Rectal smooth muscle tissue (tissue), 1 donor: ENCODE measurements around the gene WDR3.

Experiments
- H3K27ac ChIP-seq: one replicate; pipeline ENCODE4 v1.7.0; 2013; ENCODE audit warnings: low read depth, low read length, inconsistent platforms
- H3K27me3 ChIP-seq: one replicate; pipeline ENCODE4 v1.7.0; 2013; ENCODE audit warnings: low read length; ENCODE audit not compliant: control insufficient read depth, insufficient read depth
- H3K36me3 ChIP-seq: one replicate; pipeline ENCODE4 v1.7.0; 2013; ENCODE audit warnings: low read length; ENCODE audit not compliant: control insufficient read depth, insufficient read depth
- H3K4me1 ChIP-seq: one replicate; pipeline ENCODE4 v1.7.0; 2013; ENCODE audit warnings: low read length; ENCODE audit not compliant: control insufficient read depth, insufficient read depth
- H3K4me3 ChIP-seq: one replicate; pipeline ENCODE4 v1.7.0; 2013; ENCODE audit warnings: low read length
- H3K9ac ChIP-seq: one replicate; pipeline ENCODE4 v1.7.0; 2013; ENCODE audit warnings: low read length

The WDR3 gene

GRCh38 chr1:117964290-117965038, 34.9 kb downstream of the WDR3 start:
- H3K27me3 ChIP-seq: no peaks in the 10 kb centered on the region
- H3K9ac ChIP-seq: no peak overlapping the region
- H3K36me3 ChIP-seq: peaks cover 6% of the 10 kb centered on the region
- no peaks in the 10 kb centered on the region for H3K4me1 ChIP-seq
- H3K27ac ChIP-seq: no peak overlapping the region
- no peak overlapping the region for H3K4me3 ChIP-seq

DNA sequence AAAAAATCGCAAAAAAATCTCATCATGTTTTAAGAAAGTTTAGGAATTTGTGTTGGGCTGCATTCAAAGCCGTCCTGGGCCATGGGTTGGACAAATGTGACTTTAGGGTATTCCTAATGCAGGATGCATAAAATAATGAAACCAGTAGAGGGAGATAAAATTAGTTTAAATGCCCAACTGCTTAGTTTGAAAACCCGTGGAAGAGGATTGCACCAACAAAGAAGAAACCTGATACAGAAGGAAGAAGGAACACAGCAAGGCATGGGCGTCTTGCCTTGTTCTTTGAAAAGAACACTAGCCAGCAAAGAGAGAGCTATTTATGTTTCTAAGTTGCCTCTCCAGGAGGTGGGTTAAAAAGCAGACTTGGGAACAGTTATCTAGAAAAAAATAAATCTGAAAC, 37.9 kb downstream of the WDR3 start:
- Histone ChIP-seq H3K36me3 (no peaks in the 10 kb centered on the region), H3K4me1 (no peaks in the 10 kb centered on the region), H3K4me3 (no peak overlapping the region), H3K27ac (no peak overlapping the region), H3K9ac (no peak overlapping the region), H3K27me3 (no peaks in the 10 kb centered on the region)

GRCh38 chr1:117967881-117968280, 38.3 kb downstream of the WDR3 start:
- Histone ChIP-seq H3K4me1 (no peaks in the 10 kb centered on the region), H3K27me3 (no peaks in the 10 kb centered on the region), H3K4me3 (no peak overlapping the region), H3K27ac (no peak overlapping the region), H3K36me3 (no peaks in the 10 kb centered on the region), H3K9ac (no peak overlapping the region)

- Histone ChIP-seq H3K27me3 (no peaks in the 10 kb centered on the region), H3K36me3 (no peaks in the 10 kb centered on the region), H3K4me1 (no peaks in the 10 kb centered on the region), H3K27ac (no peak overlapping the region), H3K4me3 (no peak overlapping the region), H3K9ac (no peak overlapping the region)
Observed at GRCh38 chr1:117970252-117970651, 40.7 kb downstream of the WDR3 start.

DNA sequence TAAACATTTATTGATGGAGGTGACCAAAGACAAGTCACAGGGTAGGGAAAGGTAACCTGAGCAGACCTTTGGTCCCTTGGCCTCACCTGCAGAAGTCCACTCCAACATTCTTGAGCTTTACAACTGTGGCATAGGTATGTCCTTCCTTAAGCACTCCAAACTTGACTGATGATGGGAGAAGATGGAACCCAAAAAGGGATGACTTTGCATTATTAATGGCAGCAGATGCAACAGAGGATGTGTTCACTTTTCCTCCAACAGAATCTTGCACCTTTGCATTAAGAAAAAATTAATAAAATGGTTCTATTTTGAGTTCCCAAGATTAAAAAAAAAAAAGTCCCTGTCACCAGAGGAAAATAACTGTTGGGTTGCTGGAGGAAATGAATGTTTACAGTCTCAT, 42.2 kb downstream of the WDR3 start:
- H3K27ac ChIP-seq: no peak overlapping the region
- H3K27me3 ChIP-seq: no peaks in the 10 kb centered on the region
- H3K4me3 ChIP-seq: no peak overlapping the region
- no peaks in the 10 kb centered on the region for H3K36me3 ChIP-seq
- H3K9ac ChIP-seq: no peak overlapping the region
- no peaks in the 10 kb centered on the region for H3K4me1 ChIP-seq

GRCh38 chr1:117976381-117976780, 46.8 kb downstream of the WDR3 start:
- no peak overlapping the region for H3K4me3 ChIP-seq
- H3K36me3 ChIP-seq: no peaks in the 10 kb centered on the region
- H3K9ac ChIP-seq: no peak overlapping the region
- no peaks in the 10 kb centered on the region for H3K4me1 ChIP-seq
- H3K27ac ChIP-seq: no peak overlapping the region
- H3K27me3 ChIP-seq: no peaks in the 10 kb centered on the region

- Histone ChIP-seq H3K27me3 (no peaks in the 10 kb centered on the region), H3K27ac (no peak overlapping the region), H3K4me3 (no peak overlapping the region), H3K4me1 (no peaks in the 10 kb centered on the region), H3K9ac (no peak overlapping the region), H3K36me3 (no peaks in the 10 kb centered on the region)
Observed at GRCh38 chr1:117981455-117982192, 52.1 kb downstream of the WDR3 start.

DNA sequence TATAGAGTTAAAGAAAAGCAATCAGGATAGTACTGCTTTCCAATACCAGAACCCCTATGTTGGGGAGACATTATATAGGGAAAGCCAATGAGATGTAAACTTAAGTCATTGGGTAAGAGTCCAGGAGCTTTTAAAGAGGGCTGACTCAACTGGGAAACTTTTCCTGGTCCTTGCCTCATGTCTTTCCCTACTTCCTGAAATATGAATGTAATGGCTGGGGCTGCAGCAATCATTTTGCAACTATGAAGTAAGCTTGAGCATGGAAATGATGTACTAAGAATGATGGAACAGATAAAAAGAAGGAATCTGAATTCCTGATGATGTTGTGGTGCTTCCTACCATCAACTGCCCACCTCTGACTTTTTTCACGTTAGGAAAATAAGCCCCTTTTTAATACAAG, 55.7 kb downstream of the WDR3 start:
- H3K4me3 ChIP-seq: no peak overlapping the region
- no peak overlapping the region for H3K9ac ChIP-seq
- H3K4me1 ChIP-seq: no peaks in the 10 kb centered on the region
- H3K27ac ChIP-seq: no peak overlapping the region
- no peaks in the 10 kb centered on the region for H3K36me3 ChIP-seq
- no peaks in the 10 kb centered on the region for H3K27me3 ChIP-seq

DNA sequence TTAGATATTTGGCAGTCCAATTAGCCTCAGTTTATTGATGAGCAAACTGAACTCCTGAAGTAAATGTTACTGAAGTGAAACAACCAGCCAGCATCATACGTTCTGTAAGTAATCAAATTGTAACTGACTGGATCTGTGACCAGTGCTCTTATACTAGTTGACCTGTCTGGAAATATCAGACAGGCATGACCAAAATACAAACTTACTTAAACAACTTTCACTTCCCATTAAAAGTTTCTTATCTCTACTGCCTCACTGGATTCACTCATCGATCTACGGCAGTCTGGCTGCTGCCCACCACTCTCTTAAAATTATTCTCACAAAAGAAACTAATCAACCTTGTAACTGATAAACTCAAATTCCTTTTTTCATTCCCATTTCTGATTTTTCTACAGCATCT, 56.4 kb downstream of the WDR3 start:
- H3K27me3 ChIP-seq: no peaks in the 10 kb centered on the region
- H3K27ac ChIP-seq: no peak overlapping the region
- H3K4me1 ChIP-seq: no peaks in the 10 kb centered on the region
- no peak overlapping the region for H3K4me3 ChIP-seq
- H3K36me3 ChIP-seq: no peaks in the 10 kb centered on the region
- H3K9ac ChIP-seq: no peak overlapping the region

GRCh38 chr1:118004312-118004711, 74.8 kb downstream of the WDR3 start:
- no peak overlapping the region for H3K9ac ChIP-seq
- H3K4me3 ChIP-seq: no peak overlapping the region
- no peak overlapping the region for H3K27ac ChIP-seq
- no peaks in the 10 kb centered on the region for H3K27me3 ChIP-seq
- no peaks in the 10 kb centered on the region for H3K4me1 ChIP-seq
- H3K36me3 ChIP-seq: no peaks in the 10 kb centered on the region

DNA sequence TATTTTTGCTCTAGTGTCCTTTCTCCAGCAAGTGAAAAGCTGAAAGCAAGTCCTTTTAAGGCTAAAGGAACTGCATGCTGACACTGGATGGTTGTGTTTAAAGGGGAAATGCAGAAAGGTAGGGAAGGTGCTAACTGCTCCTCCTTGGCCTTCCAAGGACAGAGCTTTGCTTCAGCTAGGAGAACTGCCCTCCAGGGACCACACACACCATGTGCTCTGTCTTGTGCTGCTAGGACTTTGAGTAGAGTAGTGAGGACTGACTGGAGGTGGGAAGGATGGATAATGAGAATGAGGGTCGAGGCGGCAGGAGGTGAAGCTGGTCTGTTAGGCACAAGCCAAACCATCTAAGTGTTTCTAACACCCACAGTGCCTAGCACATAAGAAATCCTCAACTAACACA, 77.9 kb downstream of the WDR3 start:
- no peaks in the 10 kb centered on the region for H3K36me3 ChIP-seq
- H3K9ac ChIP-seq: no peak overlapping the region
- no peaks in the 10 kb centered on the region for H3K27me3 ChIP-seq
- H3K27ac ChIP-seq: no peak overlapping the region
- H3K4me1 ChIP-seq: no peaks in the 10 kb centered on the region
- no peak overlapping the region for H3K4me3 ChIP-seq

- H3K9ac ChIP-seq: no peak overlapping the region
- H3K27me3 ChIP-seq: no peaks in the 10 kb centered on the region
Observed at GRCh38 chr1:118008011-118008410, 78.5 kb downstream of the WDR3 start.

More at GRCh38 chr1:118008011-118008410, 78.5 kb downstream of the WDR3 start:
- Histone ChIP-seq H3K4me3 (no peak overlapping the region), H3K36me3 (no peaks in the 10 kb centered on the region), H3K27ac (no peak overlapping the region), H3K4me1 (no peaks in the 10 kb centered on the region)
